ENCODE data around the gene BRD8. TPM values are rescaled to one million over a fixed set of nuclear protein-coding genes. Genes with fewer than 3 reads are reported as not detected.

The BRD8 gene
- total and polyA plus RNA-seq, 8 donors = 18.1 to 69.7 (median 29.6) TPM

- TF ChIP-seq CTCF (IDR thresholded peaks at IDR 0.05) = no peak
- 85 to 86% methylated on average over 2 of the region's 2 CpGs for WGBS, 2 donors
- ATAC-seq = no peak
- Histone ChIP-seq H3K36me3 (no peaks in the 10 kb centered on the region), H3K9me3 (no peaks in the 10 kb centered on the region), H3K27me3 (no peaks in the 10 kb centered on the region), H3K4me1 (no peaks in the 10 kb centered on the region), H3K27ac (no peak overlapping the region), H3K4me3 (no peak overlapping the region)
- no peak for FAIRE-seq
- no peak for DNase-seq
- intact Hi-C loops (cut with DNase I) = no loop called here
These were observed 82.1 kb downstream of the BRD8 start for GRCh38 chr5:138096363-138096762.

- no peak for DNase-seq
- no peak for ATAC-seq
- no peak for FAIRE-seq
- Histone ChIP-seq H3K4me1 (no peaks in the 10 kb centered on the region), H3K9me3 (no peaks in the 10 kb centered on the region), H3K4me3 (no peak overlapping the region), H3K27ac (no peak overlapping the region), H3K36me3 (no peaks in the 10 kb centered on the region), H3K27me3 (no peaks in the 10 kb centered on the region)
- TF ChIP-seq CTCF (IDR thresholded peaks at IDR 0.05) = no peak
- 45 to 48% methylated on average over 4 of the region's 4 CpGs for WGBS, 2 donors
- intact Hi-C loops (cut with DNase I) = no loop called here
These were observed 83.1 kb downstream of the BRD8 start for GRCh38 chr5:138095100-138095907.

GRCh38 chr5:138093036-138093435 lies 85.4 kb downstream of the BRD8 start:
- Histone ChIP-seq H3K36me3 (no peaks in the 10 kb centered on the region), H3K4me1 (no peaks in the 10 kb centered on the region), H3K27me3 (no peaks in the 10 kb centered on the region), H3K9me3 (no peaks in the 10 kb centered on the region), H3K4me3 (no peak overlapping the region), H3K27ac (no peak overlapping the region)
- TF ChIP-seq CTCF (IDR thresholded peaks at IDR 0.05) = no peak
- FAIRE-seq (no peak), DNase-seq (no peak), ATAC-seq (no peak)
- 53 to 55% methylated on average over 1 of the region's 1 CpG for WGBS, 2 donors
- intact Hi-C loops (cut with DNase I) = no loop called here

GRCh38 chr5:138092301-138092700 lies 86.1 kb downstream of the BRD8 start:
- TF ChIP-seq CTCF (IDR thresholded peaks at IDR 0.05) = no peak
- ATAC-seq = no peak
- intact Hi-C loops (cut with DNase I) = no loop called here
- Histone ChIP-seq H3K27me3 (no peaks in the 10 kb centered on the region), H3K4me1 (no peaks in the 10 kb centered on the region), H3K36me3 (no peaks in the 10 kb centered on the region), H3K9me3 (no peaks in the 10 kb centered on the region), H3K4me3 (no peak overlapping the region), H3K27ac (no peak overlapping the region)
- no peak for FAIRE-seq
- WGBS, 2 donors = 63 to 72% methylated on average over 1 of the region's 1 CpG
- no peak for DNase-seq

- no peak for FAIRE-seq
- intact Hi-C loops (cut with DNase I) = no loop called here
These were observed 86.7 kb downstream of the BRD8 start for GRCh38 chr5:138091685-138092084.

More at GRCh38 chr5:138091685-138092084, 86.7 kb downstream of the BRD8 start:
- no peaks in the 10 kb centered on the region for H3K9me3 ChIP-seq
- H3K27me3 ChIP-seq = no peaks in the 10 kb centered on the region
- WGBS, 2 donors = 78 to 79% methylated on average over 4 of the region's 4 CpGs
- H3K36me3 ChIP-seq = no peaks in the 10 kb centered on the region
- no peak overlapping the region for H3K4me3 ChIP-seq
- no peak for TF ChIP-seq CTCF (IDR thresholded peaks at IDR 0.05)
- no peak for DNase-seq
- no peak for ATAC-seq
- H3K27ac ChIP-seq = no peak overlapping the region
- no peaks in the 10 kb centered on the region for H3K4me1 ChIP-seq

Data from pancreas (tissue), 10 donors.